A549 (cell line): ENCODE measurements around the gene ANKRD30A. TPM values are rescaled to one million over a fixed set of nuclear protein-coding genes. Genes with fewer than 3 reads are reported as not detected.

Experiments used
- ATAC-seq, 2 experiments: fragments of 200-7000 bp in 1 of 2; fragments of >200 bp in 1 of 2; cut with Nextera tagmentation in 1 of 2; cut with Tn5 transposase in 1 of 2; 3 replicates each; pipeline versions ENCODE4 v1.8.0 to v1.9.1; 2018 to 2020; ENCODE audit warnings: mild to moderate bottlenecking in 1 of 2, moderate library complexity in 1 of 2
- CTCF ChIA-PET: fragments of 300-600 bp; sonication (Branson Sonifier 250); formaldehyde crosslinking; extraction: SDS; loops from one replicate; lab custom pipeline; 2021; ENCODE audit warnings: antibody characterized with exemption, inconsistent platforms; lab: Yijun Ruan, JAX
- POLR2A ChIA-PET: fragments of 350-600 bp; formaldehyde crosslinking; extraction: SDS; loops from one replicate; lab custom pipeline; 2021; ENCODE audit warnings: antibody characterized with exemption, inconsistent platforms; lab: Yijun Ruan, JAX
- DNase-seq, 2 experiments: peaks; one replicate each; pipeline versions ENCODE4 v3.0.0 to v3.0.0-alpha.2; 2011 to 2016; ENCODE audit warnings: low read depth in 1 of 2, low spot score in 1 of 2
- FAIRE-seq: peaks from 2 replicates; lab custom pipeline; 2011; peaks lifted over from hg19 to GRCh38; lab: Jason Lieb, UNC
- H3K27ac ChIP-seq, 2 experiments: fragments of >200 bp; sonication (Bioruptor Twin); formaldehyde crosslinking; 3 replicates each; pipeline ENCODE4 v1.5.1; 2016 to 2017
- H3K4me1 ChIP-seq: fragments of >200 bp; sonication (Bioruptor Twin); formaldehyde crosslinking; 3 replicates; pipeline ENCODE4 v1.6.1; 2016
- H3K4me2 ChIP-seq: fragments of >200 bp; sonication (Bioruptor Twin); formaldehyde crosslinking; 3 replicates; pipeline ENCODE4 v1.6.1; 2016
- H3K4me3 ChIP-seq: fragments of >200 bp; sonication (Bioruptor Twin); formaldehyde crosslinking; 3 replicates; pipeline ENCODE4 v1.5.1; 2016
- H3K9me3 ChIP-seq: fragments of >200 bp; sonication (Bioruptor Twin); formaldehyde crosslinking; 3 replicates; pipeline ENCODE4 v1.6.1; 2016
- CBX8 ChIP-seq: fragments of 200-600 bp; sonication (generic); IDR thresholded peaks from 2 replicates; pipeline ENCODE4 v1.6.1; 2016
- CHD2 ChIP-seq: fragments of 150-350 bp; IDR thresholded peaks from 2 replicates; pipeline ENCODE4 v1.6.1; 2014; ENCODE audit warnings: low read length; ENCODE audit not compliant: partially characterized antibody
- ELK1 ChIP-seq: fragments of 150-350 bp; IDR thresholded peaks from 2 replicates; pipeline ENCODE4 v1.6.1; 2014; ENCODE audit warnings: low read depth, mild to moderate bottlenecking, low read length
- EP300 ChIP-seq, 2 experiments: fragments of >200 bp; sonication (Bioruptor Twin); formaldehyde crosslinking; IDR thresholded peaks; 2 replicates in 1 of 2; 3 replicates in 1 of 2; pipeline ENCODE4 v1.6.1; 2016 to 2017
- ESRRA ChIP-seq: fragments of 150-350 bp; IDR thresholded peaks from 2 replicates; pipeline ENCODE4 v1.6.1; 2014; ENCODE audit warnings: mild to moderate bottlenecking, low read length, borderline replicate concordance
- FOSL2 ChIP-seq, 2 experiments: fragments of 450-650 bp in 1 of 2; fragments of >200 bp in 1 of 2; sonication (Bioruptor Twin) in 1 of 2; formaldehyde crosslinking; IDR thresholded peaks; 2 replicates each; pipeline versions ENCODE4 v1.5.0 to v1.6.1; 2016 to 2020; ENCODE audit warnings: mild to moderate bottlenecking in 1 of 2, moderate library complexity in 1 of 2
- GATA3 ChIP-seq: IDR thresholded peaks from 2 replicates; pipeline ENCODE4 v1.6.1; 2012; ENCODE audit warnings: borderline replicate concordance
- HDAC2 ChIP-seq: fragments of 200-600 bp; sonication (generic); IDR thresholded peaks from 2 replicates; pipeline ENCODE4 v1.6.1; 2016
- HMGXB4 ChIP-seq: fragments of 250-450 bp; sonication (Bioruptor Pico); IDR thresholded peaks from 2 replicates; pipeline ENCODE4 v1.5.0; 2021; ENCODE audit warnings: mild to moderate bottlenecking, moderate library complexity, borderline replicate concordance
- JUNB ChIP-seq: fragments of >200 bp; sonication (Bioruptor Twin); formaldehyde crosslinking; IDR thresholded peaks from 2 replicates; pipeline ENCODE4 v1.6.1; 2016
- KDM5A ChIP-seq: fragments of 200-600 bp; sonication (generic); IDR thresholded peaks from 2 replicates; pipeline ENCODE4 v1.6.1; 2016; ENCODE audit warnings: antibody characterized with exemption, mild to moderate bottlenecking
- NPAS2 ChIP-seq: fragments of 250-450 bp; sonication (Bioruptor Pico); IDR thresholded peaks from 2 replicates; pipeline ENCODE4 v1.8.0; 2022; ENCODE audit warnings: mild to moderate bottlenecking, moderate library complexity, borderline replicate concordance
- NR3C1 ChIP-seq: fragments of >200 bp; sonication (Bioruptor Twin); formaldehyde crosslinking; IDR thresholded peaks from 3 replicates; pipeline ENCODE4 v1.6.1; 2017
- RFX5 ChIP-seq: fragments of 450-650 bp; IDR thresholded peaks from 2 replicates; pipeline ENCODE4 v1.7.1; 2014; ENCODE audit warnings: antibody characterized with exemption, mild to moderate bottlenecking, moderate library complexity
- RNF2 ChIP-seq: fragments of 200-600 bp; sonication (generic); IDR thresholded peaks from 2 replicates; pipeline ENCODE4 v1.6.1; 2016; ENCODE audit warnings: low read depth, mild to moderate bottlenecking, antibody characterized with exemption, moderate library complexity, borderline replicate concordance
- SREBF2 ChIP-seq: fragments of 450-650 bp; IDR thresholded peaks from 2 replicates; pipeline ENCODE4 v1.6.1; 2014; ENCODE audit warnings: mild to moderate bottlenecking, moderate library complexity
- TP53 ChIP-seq: fragments of 250-450 bp; sonication (Bioruptor Pico); IDR thresholded peaks from 2 replicates; pipeline ENCODE4 v1.5.0; 2021; ENCODE audit warnings: mild to moderate bottlenecking, moderate library complexity
- USF2 ChIP-seq: fragments of 450-650 bp; IDR thresholded peaks from 2 replicates; pipeline ENCODE4 v1.6.1; 2014; ENCODE audit warnings: antibody characterized with exemption
- WGBS: methylation state at CpG from one replicate; pipeline ENCODE4 v1.1.6; 2017; ENCODE audit errors: missing lambda C conversion rate; 5-methylcytosine and 5-hydroxymethylcytosine counted together
- polyA plus RNA-seq, 4 experiments: library from polyadenylated mRNA; depleted of rRNA in 3 of 4; stranded (reverse); fragments of >200 nt; fragmentation: RNase III in 1 of 4; extraction: RNeasy Plus Mini Kit Qiagen cat#74134 plus additional on column Dnase treatment in 1 of 4; gene quantifications; 2 replicates in 3 of 4; 3 replicates in 1 of 4; pipeline ENCODE4 v1.2.3, GENCODE V29; 2011 to 2017
- TF ChIP-seq, protein P1 (sequence below): fragments of 200-600 bp; sonication (generic); IDR thresholded peaks from 2 replicates; pipeline ENCODE4 v1.6.1; 2016; ENCODE audit warnings: antibody characterized with exemption, mild to moderate bottlenecking, moderate library complexity
- TF ChIP-seq, protein P2 (sequence below): fragments of >200 bp; sonication (Bioruptor Twin); formaldehyde crosslinking; IDR thresholded peaks from 3 replicates; pipeline ENCODE4 v1.5.1; 2016

The ANKRD30A gene
- polyA plus RNA-seq, 2 of the 4 experiments (the other 2 are of a cell fraction) = 0.97 to 8.0 TPM

DNA sequence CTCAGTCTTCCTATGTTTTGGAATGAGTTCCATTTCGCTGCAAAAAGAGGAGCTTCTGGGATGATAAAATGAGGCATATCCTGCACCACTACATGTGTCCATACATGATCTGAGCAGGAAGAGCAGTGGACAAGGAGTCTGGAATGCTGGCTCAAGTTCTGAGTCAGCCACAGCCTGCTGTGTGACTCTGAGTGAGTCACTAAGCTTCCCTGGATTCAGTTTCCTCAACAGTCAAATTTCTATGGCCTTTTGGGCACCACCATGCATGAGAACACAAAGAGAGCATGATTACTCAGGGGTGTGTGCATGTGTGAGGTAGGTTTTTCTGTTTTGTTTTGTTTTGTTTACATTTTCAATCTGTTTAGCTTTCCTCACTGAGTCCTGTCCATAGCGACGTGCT, 254.6 kb downstream of the ANKRD30A start:
- peak; percentile 90 to 92 for ATAC-seq
- WGBS = 60% methylated on average over 3 of the region's 3 CpGs
- CTCF ChIA-PET = no interaction called here
- Histone ChIP-seq H3K4me1 (peaks cover 14% of the 10 kb centered on the region; the same call in 2 of the 3 replicates), H3K4me3 (no peak overlapping the region), H3K9me3 (no peaks in the 10 kb centered on the region), H3K27ac (peak overlapping the region; percentile 3 to 36; a peak in 2 of 6 replicates), H3K4me2 (peak overlapping the region; percentile 30; the same call in 1 of the 3 replicates)
- POLR2A ChIA-PET = no interaction called here
- FAIRE-seq = peak; percentile 49
- peak; percentile 15 to 58 for DNase-seq
- TF ChIP-seq HDAC2 (no peak), FOSL2 (IDR thresholded peaks at IDR 0.05) (no peak; the same call in 1 of the 2 replicates), FOSL2 (CRISPR knock-in tag; IDR thresholded peaks at IDR 0.05) (peak; percentile 57; the same call in 1 of the 2 replicates), JUNB (0 out of 2 replicates have a peak, but pooled peaks have one; percentile 25)

DNA sequence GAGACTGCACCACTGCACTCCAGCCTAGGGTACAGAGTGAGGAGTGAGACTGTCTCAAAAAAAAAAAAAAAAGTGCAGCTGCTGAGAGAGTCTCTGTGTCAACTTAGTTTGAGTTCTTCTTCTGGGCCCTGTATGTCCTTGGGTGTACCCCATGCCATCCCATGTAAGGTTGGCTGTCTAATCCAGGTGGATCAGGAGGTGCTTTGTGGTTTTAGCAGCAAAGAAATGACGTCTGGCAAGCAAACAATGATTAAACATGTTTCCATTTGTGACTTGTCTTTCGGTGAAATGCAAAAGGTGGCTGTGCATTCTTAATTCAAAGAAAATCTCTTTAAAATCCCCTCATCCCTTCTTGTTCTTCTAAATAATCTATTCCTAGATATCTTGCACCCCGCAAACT, 255.9 kb downstream of the ANKRD30A start:
- Histone ChIP-seq H3K4me2 (no peak overlapping the region), H3K27ac (no peak overlapping the region), H3K4me3 (no peak overlapping the region), H3K9me3 (no peaks in the 10 kb centered on the region), H3K4me1 (peaks cover 14% of the 10 kb centered on the region; the same call in 2 of the 3 replicates)
- no peak for DNase-seq
- CTCF ChIA-PET = no interaction called here
- POLR2A ChIA-PET = no interaction called here
- 77% methylated on average over 3 of the region's 3 CpGs for WGBS
- TF ChIP-seq KDM5A (no peak), EP300 (IDR thresholded peaks at IDR 0.05) (no peak), ELK1 (no peak), NR3C1 (no peak), RFX5 (no peak), CHD2 (no peak), NPAS2 (CRISPR knock-in tag) (no peak), ESRRA (no peak), GATA3 (no peak), USF2 (no peak), TP53 (CRISPR knock-in tag) (no peak), CBX8 (no peak)
- TF ChIP-seq, protein P1, sequence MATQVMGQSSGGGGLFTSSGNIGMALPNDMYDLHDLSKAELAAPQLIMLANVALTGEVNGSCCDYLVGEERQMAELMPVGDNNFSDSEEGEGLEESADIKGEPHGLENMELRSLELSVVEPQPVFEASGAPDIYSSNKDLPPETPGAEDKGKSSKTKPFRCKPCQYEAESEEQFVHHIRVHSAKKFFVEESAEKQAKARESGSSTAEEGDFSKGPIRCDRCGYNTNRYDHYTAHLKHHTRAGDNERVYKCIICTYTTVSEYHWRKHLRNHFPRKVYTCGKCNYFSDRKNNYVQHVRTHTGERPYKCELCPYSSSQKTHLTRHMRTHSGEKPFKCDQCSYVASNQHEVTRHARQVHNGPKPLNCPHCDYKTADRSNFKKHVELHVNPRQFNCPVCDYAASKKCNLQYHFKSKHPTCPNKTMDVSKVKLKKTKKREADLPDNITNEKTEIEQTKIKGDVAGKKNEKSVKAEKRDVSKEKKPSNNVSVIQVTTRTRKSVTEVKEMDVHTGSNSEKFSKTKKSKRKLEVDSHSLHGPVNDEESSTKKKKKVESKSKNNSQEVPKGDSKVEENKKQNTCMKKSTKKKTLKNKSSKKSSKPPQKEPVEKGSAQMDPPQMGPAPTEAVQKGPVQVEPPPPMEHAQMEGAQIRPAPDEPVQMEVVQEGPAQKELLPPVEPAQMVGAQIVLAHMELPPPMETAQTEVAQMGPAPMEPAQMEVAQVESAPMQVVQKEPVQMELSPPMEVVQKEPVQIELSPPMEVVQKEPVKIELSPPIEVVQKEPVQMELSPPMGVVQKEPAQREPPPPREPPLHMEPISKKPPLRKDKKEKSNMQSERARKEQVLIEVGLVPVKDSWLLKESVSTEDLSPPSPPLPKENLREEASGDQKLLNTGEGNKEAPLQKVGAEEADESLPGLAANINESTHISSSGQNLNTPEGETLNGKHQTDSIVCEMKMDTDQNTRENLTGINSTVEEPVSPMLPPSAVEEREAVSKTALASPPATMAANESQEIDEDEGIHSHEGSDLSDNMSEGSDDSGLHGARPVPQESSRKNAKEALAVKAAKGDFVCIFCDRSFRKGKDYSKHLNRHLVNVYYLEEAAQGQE = no peak
- TF ChIP-seq, all 56 proteins: peak for 0
- ATAC-seq (no peak), FAIRE-seq (no peak)

DNA sequence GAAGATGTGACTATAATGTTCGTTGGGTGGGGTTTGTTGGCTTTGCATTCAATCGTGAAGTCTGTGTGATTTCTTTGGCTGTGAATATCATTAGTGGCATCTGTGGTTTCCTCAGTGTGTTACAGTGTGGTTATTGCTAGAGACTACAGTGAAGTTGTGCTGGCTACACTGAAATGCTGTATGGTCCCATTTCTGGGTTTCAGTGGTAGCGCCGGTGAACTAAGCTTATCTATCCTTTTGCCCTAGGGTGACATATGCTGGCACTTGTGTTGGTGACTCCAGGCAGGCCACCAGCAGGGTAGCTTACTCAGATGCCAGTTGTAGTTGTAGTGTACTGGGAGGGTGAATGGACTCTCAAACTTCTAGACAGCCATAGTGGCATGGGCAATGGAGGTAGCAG, 259.5 kb downstream of the ANKRD30A start:
- FAIRE-seq = no peak
- H3K4me2 ChIP-seq = no peak overlapping the region
- 50% methylated on average over 4 of the region's 4 CpGs for WGBS
- ChIA-PET CTCF (no interaction called here), POLR2A (no interaction called here)
- H3K4me1 ChIP-seq = peaks cover 4% of the 10 kb centered on the region; the same call in 1 of the 3 replicates
- H3K27ac ChIP-seq = no peak overlapping the region
- no peak overlapping the region for H3K4me3 ChIP-seq
- ATAC-seq = no peak
- no peaks in the 10 kb centered on the region for H3K9me3 ChIP-seq
- no peak for DNase-seq
- TF ChIP-seq, protein P2, sequence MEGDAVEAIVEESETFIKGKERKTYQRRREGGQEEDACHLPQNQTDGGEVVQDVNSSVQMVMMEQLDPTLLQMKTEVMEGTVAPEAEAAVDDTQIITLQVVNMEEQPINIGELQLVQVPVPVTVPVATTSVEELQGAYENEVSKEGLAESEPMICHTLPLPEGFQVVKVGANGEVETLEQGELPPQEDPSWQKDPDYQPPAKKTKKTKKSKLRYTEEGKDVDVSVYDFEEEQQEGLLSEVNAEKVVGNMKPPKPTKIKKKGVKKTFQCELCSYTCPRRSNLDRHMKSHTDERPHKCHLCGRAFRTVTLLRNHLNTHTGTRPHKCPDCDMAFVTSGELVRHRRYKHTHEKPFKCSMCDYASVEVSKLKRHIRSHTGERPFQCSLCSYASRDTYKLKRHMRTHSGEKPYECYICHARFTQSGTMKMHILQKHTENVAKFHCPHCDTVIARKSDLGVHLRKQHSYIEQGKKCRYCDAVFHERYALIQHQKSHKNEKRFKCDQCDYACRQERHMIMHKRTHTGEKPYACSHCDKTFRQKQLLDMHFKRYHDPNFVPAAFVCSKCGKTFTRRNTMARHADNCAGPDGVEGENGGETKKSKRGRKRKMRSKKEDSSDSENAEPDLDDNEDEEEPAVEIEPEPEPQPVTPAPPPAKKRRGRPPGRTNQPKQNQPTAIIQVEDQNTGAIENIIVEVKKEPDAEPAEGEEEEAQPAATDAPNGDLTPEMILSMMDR = no peak
- TF ChIP-seq HMGXB4 (CRISPR knock-in tag) (no peak), SREBF2 (no peak), NPAS2 (CRISPR knock-in tag) (no peak), RNF2 (no peak)
- TF ChIP-seq, protein P1 = no peak
